HepG2 (cell line): ENCODE measurements around the gene CCS. TPM values are rescaled to one million over a fixed set of nuclear protein-coding genes. Genes with fewer than 3 reads are reported as not detected.

Experiments
- ARID2 ChIP-seq: sonication (generic); formaldehyde crosslinking; IDR thresholded peaks from 2 replicates; pipeline ENCODE4 v1.8.1; 2022; ENCODE audit warnings: mild to moderate bottlenecking, missing genetic modification reagents, borderline replicate concordance
- CHD2 ChIP-seq: IDR thresholded peaks from 2 replicates; pipeline ENCODE4 v1.6.1; 2011; ENCODE audit warnings: low read depth, low read length, improper control_type of control experiment
- HOXA3 ChIP-seq: sonication (generic); formaldehyde crosslinking; IDR thresholded peaks from 2 replicates; pipeline ENCODE4 v1.5.0; 2020; ENCODE audit warnings: missing genetic modification reagents
- MAF1 ChIP-seq: sonication (generic); formaldehyde crosslinking; IDR thresholded peaks from 2 replicates; pipeline ENCODE4 v1.5.0; 2020; ENCODE audit warnings: missing genetic modification reagents, borderline replicate concordance
- THYN1 ChIP-seq: sonication (generic); formaldehyde crosslinking; IDR thresholded peaks from 2 replicates; pipeline ENCODE4 v1.8.1; 2023; ENCODE audit warnings: low read depth, mild to moderate bottlenecking, moderate library complexity, missing genetic modification reagents, borderline replicate concordance
- ZBTB7B ChIP-seq: sonication (generic); formaldehyde crosslinking; IDR thresholded peaks from 2 replicates; pipeline ENCODE4 v1.4.0; 2020; ENCODE audit warnings: missing genetic modification reagents
- ZBTB8A ChIP-seq: sonication (generic); formaldehyde crosslinking; IDR thresholded peaks from 2 replicates; pipeline ENCODE4 v1.4.0; 2020; ENCODE audit warnings: mild to moderate bottlenecking, low read depth, missing genetic modification reagents, borderline replicate concordance
- ZNF10 ChIP-seq: sonication (generic); formaldehyde crosslinking; IDR thresholded peaks from 2 replicates; pipeline ENCODE4 v1.4.0; 2020; ENCODE audit warnings: mild to moderate bottlenecking, low read depth, missing genetic modification reagents, borderline replicate concordance
- ZNF224 ChIP-seq: sonication (generic); formaldehyde crosslinking; IDR thresholded peaks from 2 replicates; pipeline ENCODE4 v1.5.0; 2020; ENCODE audit warnings: mild to moderate bottlenecking, missing genetic modification reagents
- ZNF674 ChIP-seq: sonication (generic); formaldehyde crosslinking; IDR thresholded peaks from 2 replicates; pipeline ENCODE4 v1.5.0; 2020; ENCODE audit warnings: low read depth, mild to moderate bottlenecking, missing genetic modification reagents
- ZNF781 ChIP-seq: sonication (generic); formaldehyde crosslinking; IDR thresholded peaks from 2 replicates; pipeline ENCODE4 v1.5.1; 2020; ENCODE audit warnings: borderline replicate concordance, mild to moderate bottlenecking, missing genetic modification reagents; ENCODE audit errors: not compliant biosample characterization
- ZNF782 ChIP-seq: sonication (generic); formaldehyde crosslinking; IDR thresholded peaks from 2 replicates; pipeline ENCODE4 v1.4.0; 2020; ENCODE audit warnings: missing genetic modification reagents, mild to moderate bottlenecking, borderline replicate concordance
- polyA plus RNA-seq, 8 experiments: library from polyadenylated mRNA; depleted of rRNA in 3 of 8; stranded (reverse) in 7 of 8; unstranded in 1 of 8; fragments of >200 nt; fragmentation: Illumina TruSeq in 4 of 8; extraction: Trizol in 4 of 8; gene quantifications; 2 replicates each; pipeline versions ENCODE4 v1.2.1 to v1.2.3, GENCODE V29; 2011 to 2016; ENCODE audit warnings: low read depth in 4 of 8, missing spikeins in 1 of 8, mixed read lengths in 1 of 8; ENCODE audit not compliant: insufficient read depth in 1 of 8
- total RNA-seq, 5 experiments: library from RNA; depleted of rRNA; stranded (reverse); fragments of >200 nt; fragmentation: Illumina TruSeq; extraction: Trizol; gene quantifications; 2 replicates each; pipeline ENCODE4 v1.2.3, GENCODE V29; 2016; ENCODE audit warnings: low read depth in 1 of 5
- TF ChIP-seq, protein P1 (sequence below): sonication (generic); formaldehyde crosslinking; conservative IDR thresholded peaks from 2 replicates; pipeline ENCODE4 v1.4.0; 2020; ENCODE audit warnings: missing genetic modification reagents
- TF ChIP-seq, protein P2 (sequence below): sonication (generic); formaldehyde crosslinking; IDR thresholded peaks from 2 replicates; pipeline ENCODE4 v1.4.0; 2020; ENCODE audit warnings: mild to moderate bottlenecking, missing genetic modification reagents, borderline replicate concordance
- TF ChIP-seq, protein P3 (sequence below): sonication (generic); formaldehyde crosslinking; IDR thresholded peaks from 2 replicates; pipeline ENCODE4 v1.8.0; 2022; ENCODE audit warnings: mild to moderate bottlenecking, missing genetic modification reagents; ENCODE audit not compliant: insufficient replicate concordance
- TF ChIP-seq, protein P4 (sequence below): sonication (generic); formaldehyde crosslinking; IDR thresholded peaks from 2 replicates; pipeline ENCODE4 v1.5.0; 2020; ENCODE audit warnings: missing genetic modification reagents
- TF ChIP-seq, protein P5 (sequence below): sonication (generic); formaldehyde crosslinking; IDR thresholded peaks from 2 replicates; pipeline ENCODE4 v1.9.0; 2021; ENCODE audit warnings: missing genetic modification reagents, borderline replicate concordance
- TF ChIP-seq, protein P6 (sequence below): sonication (generic); formaldehyde crosslinking; IDR thresholded peaks from 2 replicates; pipeline ENCODE4 v1.5.1; 2020; ENCODE audit warnings: mild to moderate bottlenecking, moderate library complexity, missing genetic modification reagents

CCS gene
- total and polyA plus RNA-seq, 2 of the 13 experiments (the other 11 are each of a cell fraction or from before 2014, with no cell fraction given), result 25.4 to 44.6 TPM

DNA sequence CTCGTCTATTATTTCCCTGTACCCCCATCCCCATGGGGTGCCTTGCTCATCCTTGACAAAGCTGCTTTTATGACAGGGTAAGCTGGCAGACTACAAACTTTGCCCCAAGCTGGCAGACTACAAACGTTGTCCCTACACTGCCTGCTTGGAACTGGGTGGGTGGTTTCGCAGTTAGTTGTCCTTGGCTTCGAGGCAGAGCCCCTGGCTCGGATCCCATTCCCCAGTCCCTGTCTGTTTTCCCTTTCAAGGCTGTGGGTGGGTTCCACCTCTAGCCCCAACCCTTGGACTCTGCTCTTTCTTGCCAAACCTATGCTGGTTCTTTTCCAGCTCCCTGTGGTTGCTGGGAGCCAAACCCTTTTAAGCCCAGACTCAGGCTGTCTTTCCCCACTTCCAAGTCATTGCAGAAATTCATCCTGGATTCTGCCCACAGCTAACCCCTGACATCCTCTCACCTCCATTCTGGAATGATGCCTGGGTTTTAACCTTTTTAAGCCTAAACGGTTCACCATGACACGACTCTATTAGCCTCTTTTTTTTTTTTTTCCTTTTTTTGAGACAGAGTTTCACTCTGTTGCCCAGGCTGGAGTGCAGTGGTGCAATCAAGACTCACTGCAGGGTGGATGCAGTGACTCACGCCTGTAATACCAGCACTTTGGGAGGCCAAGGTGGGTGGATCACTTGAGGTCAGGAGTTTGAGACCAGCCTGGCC, 14.3 kb downstream of the CCS start (continued):
- no peak for TF ChIP-seq CHD2
- TF ChIP-seq ZNF674, result no peak
- TF ChIP-seq HOXA3 (CRISPR knock-in tag), result peak; percentile 29; the same call in 1 of the 2 replicates
- no peak for TF ChIP-seq MAF1 (CRISPR knock-in tag)
- no peak for TF ChIP-seq ZNF781 (CRISPR knock-in tag)
- no peak for TF ChIP-seq ZBTB8A (CRISPR knock-in tag)
- TF ChIP-seq ZBTB7B (CRISPR knock-in tag), result peak; percentile 76; the same call in 1 of the 2 replicates
- no peak for TF ChIP-seq ZNF782 (CRISPR knock-in tag)
- TF ChIP-seq, protein P1, sequence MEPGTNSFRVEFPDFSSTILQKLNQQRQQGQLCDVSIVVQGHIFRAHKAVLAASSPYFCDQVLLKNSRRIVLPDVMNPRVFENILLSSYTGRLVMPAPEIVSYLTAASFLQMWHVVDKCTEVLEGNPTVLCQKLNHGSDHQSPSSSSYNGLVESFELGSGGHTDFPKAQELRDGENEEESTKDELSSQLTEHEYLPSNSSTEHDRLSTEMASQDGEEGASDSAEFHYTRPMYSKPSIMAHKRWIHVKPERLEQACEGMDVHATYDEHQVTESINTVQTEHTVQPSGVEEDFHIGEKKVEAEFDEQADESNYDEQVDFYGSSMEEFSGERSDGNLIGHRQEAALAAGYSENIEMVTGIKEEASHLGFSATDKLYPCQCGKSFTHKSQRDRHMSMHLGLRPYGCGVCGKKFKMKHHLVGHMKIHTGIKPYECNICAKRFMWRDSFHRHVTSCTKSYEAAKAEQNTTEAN, result no peak
- no peak for TF ChIP-seq THYN1 (CRISPR knock-in tag)
- TF ChIP-seq, protein P2, sequence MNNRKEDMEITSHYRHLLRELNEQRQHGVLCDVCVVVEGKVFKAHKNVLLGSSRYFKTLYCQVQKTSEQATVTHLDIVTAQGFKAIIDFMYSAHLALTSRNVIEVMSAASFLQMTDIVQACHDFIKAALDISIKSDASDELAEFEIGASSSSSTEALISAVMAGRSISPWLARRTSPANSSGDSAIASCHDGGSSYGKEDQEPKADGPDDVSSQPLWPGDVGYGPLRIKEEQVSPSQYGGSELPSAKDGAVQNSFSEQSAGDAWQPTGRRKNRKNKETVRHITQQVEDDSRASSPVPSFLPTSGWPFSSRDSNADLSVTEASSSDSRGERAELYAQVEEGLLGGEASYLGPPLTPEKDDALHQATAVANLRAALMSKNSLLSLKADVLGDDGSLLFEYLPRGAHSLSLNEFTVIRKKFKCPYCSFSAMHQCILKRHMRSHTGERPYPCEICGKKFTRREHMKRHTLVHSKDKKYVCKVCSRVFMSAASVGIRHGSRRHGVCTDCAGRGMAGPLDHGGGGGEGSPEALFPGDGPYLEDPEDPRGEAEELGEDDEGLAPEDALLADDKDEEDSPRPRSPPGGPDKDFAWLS (CRISPR knock-in tag), result no peak
- no peak for TF ChIP-seq ZNF10 (CRISPR knock-in tag)
- TF ChIP-seq, protein P3, sequence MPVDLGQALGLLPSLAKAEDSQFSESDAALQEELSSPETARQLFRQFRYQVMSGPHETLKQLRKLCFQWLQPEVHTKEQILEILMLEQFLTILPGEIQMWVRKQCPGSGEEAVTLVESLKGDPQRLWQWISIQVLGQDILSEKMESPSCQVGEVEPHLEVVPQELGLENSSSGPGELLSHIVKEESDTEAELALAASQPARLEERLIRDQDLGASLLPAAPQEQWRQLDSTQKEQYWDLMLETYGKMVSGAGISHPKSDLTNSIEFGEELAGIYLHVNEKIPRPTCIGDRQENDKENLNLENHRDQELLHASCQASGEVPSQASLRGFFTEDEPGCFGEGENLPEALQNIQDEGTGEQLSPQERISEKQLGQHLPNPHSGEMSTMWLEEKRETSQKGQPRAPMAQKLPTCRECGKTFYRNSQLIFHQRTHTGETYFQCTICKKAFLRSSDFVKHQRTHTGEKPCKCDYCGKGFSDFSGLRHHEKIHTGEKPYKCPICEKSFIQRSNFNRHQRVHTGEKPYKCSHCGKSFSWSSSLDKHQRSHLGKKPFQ, result no peak
- no peak for TF ChIP-seq ARID2 (CRISPR knock-in tag)
- TF ChIP-seq, protein P4, sequence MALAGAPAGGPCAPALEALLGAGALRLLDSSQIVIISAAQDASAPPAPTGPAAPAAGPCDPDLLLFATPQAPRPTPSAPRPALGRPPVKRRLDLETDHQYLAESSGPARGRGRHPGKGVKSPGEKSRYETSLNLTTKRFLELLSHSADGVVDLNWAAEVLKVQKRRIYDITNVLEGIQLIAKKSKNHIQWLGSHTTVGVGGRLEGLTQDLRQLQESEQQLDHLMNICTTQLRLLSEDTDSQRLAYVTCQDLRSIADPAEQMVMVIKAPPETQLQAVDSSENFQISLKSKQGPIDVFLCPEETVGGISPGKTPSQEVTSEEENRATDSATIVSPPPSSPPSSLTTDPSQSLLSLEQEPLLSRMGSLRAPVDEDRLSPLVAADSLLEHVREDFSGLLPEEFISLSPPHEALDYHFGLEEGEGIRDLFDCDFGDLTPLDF, result no peak
- TF ChIP-seq, protein P5, sequence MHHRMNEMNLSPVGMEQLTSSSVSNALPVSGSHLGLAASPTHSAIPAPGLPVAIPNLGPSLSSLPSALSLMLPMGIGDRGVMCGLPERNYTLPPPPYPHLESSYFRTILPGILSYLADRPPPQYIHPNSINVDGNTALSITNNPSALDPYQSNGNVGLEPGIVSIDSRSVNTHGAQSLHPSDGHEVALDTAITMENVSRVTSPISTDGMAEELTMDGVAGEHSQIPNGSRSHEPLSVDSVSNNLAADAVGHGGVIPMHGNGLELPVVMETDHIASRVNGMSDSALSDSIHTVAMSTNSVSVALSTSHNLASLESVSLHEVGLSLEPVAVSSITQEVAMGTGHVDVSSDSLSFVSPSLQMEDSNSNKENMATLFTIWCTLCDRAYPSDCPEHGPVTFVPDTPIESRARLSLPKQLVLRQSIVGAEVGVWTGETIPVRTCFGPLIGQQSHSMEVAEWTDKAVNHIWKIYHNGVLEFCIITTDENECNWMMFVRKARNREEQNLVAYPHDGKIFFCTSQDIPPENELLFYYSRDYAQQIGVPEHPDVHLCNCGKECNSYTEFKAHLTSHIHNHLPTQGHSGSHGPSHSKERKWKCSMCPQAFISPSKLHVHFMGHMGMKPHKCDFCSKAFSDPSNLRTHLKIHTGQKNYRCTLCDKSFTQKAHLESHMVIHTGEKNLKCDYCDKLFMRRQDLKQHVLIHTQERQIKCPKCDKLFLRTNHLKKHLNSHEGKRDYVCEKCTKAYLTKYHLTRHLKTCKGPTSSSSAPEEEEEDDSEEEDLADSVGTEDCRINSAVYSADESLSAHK (CRISPR knock-in tag), result no peak
- TF ChIP-seq, protein P6, sequence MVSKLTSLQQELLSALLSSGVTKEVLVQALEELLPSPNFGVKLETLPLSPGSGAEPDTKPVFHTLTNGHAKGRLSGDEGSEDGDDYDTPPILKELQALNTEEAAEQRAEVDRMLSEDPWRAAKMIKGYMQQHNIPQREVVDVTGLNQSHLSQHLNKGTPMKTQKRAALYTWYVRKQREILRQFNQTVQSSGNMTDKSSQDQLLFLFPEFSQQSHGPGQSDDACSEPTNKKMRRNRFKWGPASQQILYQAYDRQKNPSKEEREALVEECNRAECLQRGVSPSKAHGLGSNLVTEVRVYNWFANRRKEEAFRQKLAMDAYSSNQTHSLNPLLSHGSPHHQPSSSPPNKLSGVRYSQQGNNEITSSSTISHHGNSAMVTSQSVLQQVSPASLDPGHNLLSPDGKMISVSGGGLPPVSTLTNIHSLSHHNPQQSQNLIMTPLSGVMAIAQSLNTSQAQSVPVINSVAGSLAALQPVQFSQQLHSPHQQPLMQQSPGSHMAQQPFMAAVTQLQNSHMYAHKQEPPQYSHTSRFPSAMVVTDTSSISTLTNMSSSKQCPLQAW (CRISPR knock-in tag), result peak; percentile 52; the same call in 1 of the 2 replicates
- TF ChIP-seq ZNF224 (CRISPR knock-in tag), result no peak
